ENCODE results near the gene RANBP3.

RANBP3 gene

DNA sequence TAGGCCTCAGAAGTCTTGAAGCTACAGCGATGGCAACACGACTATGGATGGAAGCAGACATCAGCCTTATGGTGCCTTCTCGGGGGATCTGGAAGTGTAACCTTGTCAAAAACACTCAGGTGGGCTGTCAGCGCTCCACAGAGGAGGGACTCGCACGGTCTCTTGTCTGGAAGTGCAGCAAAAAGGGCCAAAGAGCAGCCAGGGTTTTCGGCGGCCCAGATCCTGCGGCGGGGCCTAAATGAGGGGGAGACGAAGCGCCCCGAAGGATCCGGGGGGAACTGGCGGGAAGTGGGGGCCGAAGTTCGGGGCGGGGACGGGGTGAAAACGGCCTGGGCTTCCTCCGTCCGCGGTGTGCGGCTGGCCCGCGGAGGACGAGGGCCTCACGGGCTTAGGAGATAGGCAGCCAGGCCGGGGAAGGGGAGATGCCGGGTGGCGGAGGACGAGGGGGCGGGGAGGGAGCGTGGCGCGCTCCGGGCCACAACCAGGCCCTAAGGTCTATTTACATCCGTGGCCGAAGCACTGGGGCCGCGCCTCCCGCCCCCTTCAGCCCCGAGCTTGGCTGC lies 637 bp downstream of the RANBP3 start:
- peak overlapping the region; percentile 91 for H3K27ac ChIP-seq (ENCODE audit: extremely low read depth, low read depth, low read length)
- ChIA-PET CTCF (interaction anchor here (0.8 to 4.9 kb wide), 5 partner anchors 9 to 173 kb away, joined by 3 to 41 read pairs (median 4); partner anchors contain the start of gene NRTN), POLR2A (interaction anchor here (0.6 to 2.7 kb wide), 8 partner anchors 9 to 290 kb away, joined by 3 to 13 read pairs (median 8); partner anchors contain the start of genes NDUFA11 and VMAC)
- TF ChIP-seq ZFP37 (tag by site-specific recombination; IDR thresholded peaks at IDR 0.05): 0 out of 2 replicates have a peak, but pooled peaks have one; percentile 58
- TF ChIP-seq ZNF211 (tag by site-specific recombination; IDR thresholded peaks at IDR 0.05; ENCODE audit: low read depth): no peak
- no peak for TF ChIP-seq ZNF776 (tag by site-specific recombination; IDR thresholded peaks at IDR 0.05; ENCODE audit: borderline replicate concordance)
- no peak for TF ChIP-seq ZNF785 (tag by site-specific recombination; IDR thresholded peaks at IDR 0.05)
- TF ChIP-seq KLF17 (tag by site-specific recombination; IDR thresholded peaks at IDR 0.05): 0 out of 2 replicates have a peak, but pooled peaks have one; percentile 12
- peak overlapping the region; percentile 98 for H3K4me3 ChIP-seq (ENCODE audit: low read depth, low read length)
- H3K4me1 ChIP-seq (ENCODE audit: control insufficient read depth, insufficient read depth, low read length): peaks cover 11% of the 10 kb centered on the region
- H3K9me3 ChIP-seq (ENCODE audit: control insufficient read depth, insufficient read depth, low read depth, low read length): no peaks in the 10 kb centered on the region
- H3K36me3 ChIP-seq (ENCODE audit: control insufficient read depth in 2 of 2, insufficient read depth in 1 of 2, low read length in 2 of 2): peaks cover 5 to 37% of the 10 kb centered on the region in 2 experiments; a peak in 2 of 3 replicates

- Histone ChIP-seq H3K27ac (ENCODE audit: extremely low read depth, low read depth, low read length) (no peak overlapping the region), H3K36me3 (ENCODE audit: control insufficient read depth in 2 of 2, insufficient read depth in 1 of 2, low read length in 2 of 2) (peaks cover 5 to 41% of the 10 kb centered on the region in 2 experiments; a peak in 2 of 3 replicates), H3K4me1 (ENCODE audit: control insufficient read depth, insufficient read depth, low read length) (peaks cover 11% of the 10 kb centered on the region), H3K4me3 (ENCODE audit: low read depth, low read length) (peak overlapping the region; percentile 98), H3K9me3 (ENCODE audit: control insufficient read depth, insufficient read depth, low read depth, low read length) (no peaks in the 10 kb centered on the region)
- ChIA-PET CTCF (interaction anchor here (0.8 to 1.2 kb wide), 2 partner anchors 9 to 11 kb away, joined by 4 read pairs; no protein-coding TSS in a partner anchor), POLR2A (interaction anchor here (2.1 to 2.2 kb wide), 2 partner anchors 11 to 73 kb away, joined by 10 to 12 read pairs; partner anchors contain the start of genes NDUFA11 and VMAC)
- TF ChIP-seq, protein P1, sequence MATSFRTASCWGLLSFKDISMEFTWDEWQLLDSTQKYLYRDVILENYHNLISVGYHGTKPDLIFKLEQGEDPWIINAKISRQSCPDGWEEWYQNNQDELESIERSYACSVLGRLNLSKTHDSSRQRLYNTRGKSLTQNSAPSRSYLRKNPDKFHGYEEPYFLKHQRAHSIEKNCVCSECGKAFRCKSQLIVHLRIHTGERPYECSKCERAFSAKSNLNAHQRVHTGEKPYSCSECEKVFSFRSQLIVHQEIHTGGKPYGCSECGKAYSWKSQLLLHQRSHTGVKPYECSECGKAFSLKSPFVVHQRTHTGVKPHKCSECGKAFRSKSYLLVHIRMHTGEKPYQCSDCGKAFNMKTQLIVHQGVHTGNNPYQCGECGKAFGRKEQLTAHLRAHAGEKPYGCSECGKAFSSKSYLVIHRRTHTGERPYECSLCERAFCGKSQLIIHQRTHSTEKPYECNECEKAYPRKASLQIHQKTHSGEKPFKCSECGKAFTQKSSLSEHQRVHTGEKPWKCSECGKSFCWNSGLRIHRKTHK (tag by site-specific recombination; IDR thresholded peaks at IDR 0.05): no peak
- TF ChIP-seq ZNF76 (tag by site-specific recombination; IDR thresholded peaks at IDR 0.05; ENCODE audit: borderline replicate concordance, low read depth) (no peak), KLF10 (tag by site-specific recombination; IDR thresholded peaks at IDR 0.05) (no peak), REST (tag by site-specific recombination; IDR thresholded peaks at IDR 0.05) (no peak), ZNF843 (tag by site-specific recombination; IDR thresholded peaks at IDR 0.05) (no peak), ZNF426 (tag by site-specific recombination; IDR thresholded peaks at IDR 0.05) (no peak), ZFP69B (tag by site-specific recombination; IDR thresholded peaks at IDR 0.05) (no peak)
Measured at GRCh38 chr19:5976768-5977167, 1.2 kb downstream of the RANBP3 start.

- POLR2A ChIA-PET: no interaction called here
- H3K9me3 ChIP-seq (ENCODE audit: control insufficient read depth, insufficient read depth, low read depth, low read length): no peaks in the 10 kb centered on the region
- H3K4me1 ChIP-seq (ENCODE audit: control insufficient read depth, insufficient read depth, low read length): peaks cover 11% of the 10 kb centered on the region
- peaks cover 5 to 51% of the 10 kb centered on the region in 2 experiments; a peak in 2 of 3 replicates for H3K36me3 ChIP-seq (ENCODE audit: control insufficient read depth in 2 of 2, insufficient read depth in 1 of 2, low read length in 2 of 2)
- no peak overlapping the region for H3K4me3 ChIP-seq (ENCODE audit: low read depth, low read length)
- CTCF ChIA-PET: interaction anchor here (0.8 to 1.2 kb wide), 2 partner anchors 9 to 12 kb away, joined by 3 read pairs; no protein-coding TSS in a partner anchor
- no peak for TF ChIP-seq KLF9 (tag by site-specific recombination; IDR thresholded peaks at IDR 0.05; ENCODE audit: low read depth)
- no peak for TF ChIP-seq ZNF473 (tag by site-specific recombination; IDR thresholded peaks at IDR 0.05)
- TF ChIP-seq ZNF701 (tag by site-specific recombination; IDR thresholded peaks at IDR 0.05): no peak
- TF ChIP-seq ZNF837 (tag by site-specific recombination; IDR thresholded peaks at IDR 0.05): no peak
- no peak for TF ChIP-seq ZBTB8A (tag by site-specific recombination; IDR thresholded peaks at IDR 0.05)
- no peak for TF ChIP-seq REST (tag by site-specific recombination; IDR thresholded peaks at IDR 0.05)
- no peak for TF ChIP-seq YY1 (tag by site-specific recombination; IDR thresholded peaks at IDR 0.05)
- TF ChIP-seq ZNF202 (tag by site-specific recombination; IDR thresholded peaks at IDR 0.05; ENCODE audit: borderline replicate concordance): no peak
- no peak overlapping the region for H3K27ac ChIP-seq (ENCODE audit: extremely low read depth, low read depth, low read length)
Measured at GRCh38 chr19:5975388-5975728, 2.6 kb downstream of the RANBP3 start.
